GM12878 (cell line): ENCODE data around the gene ANAPC10. TPM values are rescaled to one million over a fixed set of nuclear protein-coding genes. Genes with fewer than 3 reads are reported as not detected.

Experiments
- ATAC-seq: fragments of 200-7000 bp; cut with Tn5 transposase; 3 replicates; pipeline ENCODE4 v1.9.1; 2020; ENCODE audit warnings: mild to moderate bottlenecking, moderate library complexity
- BruUV-seq: library from RNA; stranded (reverse); fragments of 400-500 nt; replicated peaks from 2 replicates; lab custom pipeline; 2021; lab: Mats Ljungman, UMichigan
- CTCF ChIA-PET: fragments of 300-600 bp; sonication (Branson Sonifier 250); formaldehyde crosslinking; extraction: SDS; loops from one replicate; lab custom pipeline; 2021; ENCODE audit warnings: inconsistent platforms; lab: Yijun Ruan, JAX
- POLR2A ChIA-PET: fragments of 350-600 bp; formaldehyde crosslinking; extraction: SDS; loops from one replicate; lab custom pipeline; 2021; ENCODE audit warnings: inconsistent platforms; lab: Charles Lee
- RAD21 ChIA-PET: fragments of 300-600 bp; sonication (Branson Sonifier 250); formaldehyde crosslinking; loops from one replicate; lab custom pipeline; 2023; ENCODE audit warnings: antibody characterized with exemption; ENCODE audit not compliant: unreplicated experiment; lab: Charles Lee
- SMC1A ChIA-PET: fragments of 300-600 bp; sonication (Branson Sonifier 250); formaldehyde crosslinking; loops from one replicate; lab custom pipeline; 2023; ENCODE audit not compliant: unreplicated experiment, uncharacterized antibody; lab: Charles Lee
- DNase-seq: peaks from one replicate; pipeline ENCODE4 v3.0.0-alpha.2; 2011; ENCODE audit warnings: low read depth, low spot score
- FAIRE-seq: peaks from 3 replicates; lab custom pipeline; 2011; peaks lifted over from hg19 to GRCh38; lab: Jason Lieb, UNC
- H2AFZ ChIP-seq: 2 replicates; pipeline ENCODE4 v1.6.0; 2011; ENCODE audit warnings: low read depth, low read length, control low read depth; ENCODE audit not compliant: control insufficient read depth
- H3K27ac ChIP-seq: 2 replicates; pipeline ENCODE4 v1.5.1; 2011; ENCODE audit warnings: control low read depth; ENCODE audit not compliant: control insufficient read depth, insufficient read depth
- H3K27me3 ChIP-seq, 2 experiments: replicated peaks in 1 of 2; 2 replicates each; pipeline versions ENCODE4 v1.6.0 to v1.6.1; 2011; ENCODE audit warnings: low read length in 1 of 2; ENCODE audit not compliant: control insufficient read depth in 2 of 2, insufficient read depth in 2 of 2
- H3K36me3 ChIP-seq, 2 experiments: 2 replicates each; pipeline ENCODE4 v1.5.1; 2011; ENCODE audit warnings: low read length in 1 of 2; ENCODE audit not compliant: control insufficient read depth in 2 of 2, insufficient read depth in 2 of 2
- H3K4me1 ChIP-seq: 2 replicates; pipeline ENCODE4 v1.6.1; 2011; ENCODE audit warnings: mild to moderate bottlenecking, low read length, moderate library complexity, mixed read lengths; ENCODE audit not compliant: control insufficient read depth, insufficient read depth
- H3K4me2 ChIP-seq: 2 replicates; pipeline ENCODE4 v1.6.0; 2011; ENCODE audit warnings: control low read depth; ENCODE audit not compliant: control insufficient read depth, insufficient read depth
- H3K4me3 ChIP-seq: fragments of 200-600 bp; sonication (generic); 2 replicates; pipeline ENCODE4 v1.5.1; 2016
- H3K79me2 ChIP-seq: 2 replicates; pipeline ENCODE4 v1.6.0; 2011; ENCODE audit warnings: low read length; ENCODE audit not compliant: control insufficient read depth, insufficient read depth
- H3K9ac ChIP-seq: 2 replicates; pipeline ENCODE4 v1.8.0; 2011; ENCODE audit warnings: low read length, control low read depth, mixed read lengths; ENCODE audit not compliant: control insufficient read depth, insufficient read depth
- H3K9me3 ChIP-seq: replicated peaks from 3 replicates; pipeline ENCODE4 v1.5.1; 2011; ENCODE audit warnings: mild to moderate bottlenecking, low read length; ENCODE audit not compliant: control insufficient read depth, insufficient read depth
- H4K20me1 ChIP-seq: 2 replicates; pipeline ENCODE4 v1.6.0; 2011; ENCODE audit not compliant: control insufficient read depth, insufficient read depth
- ATF7 ChIP-seq: fragments of 450-650 bp; IDR thresholded peaks from 2 replicates; pipeline ENCODE4 v1.6.1; 2016; ENCODE audit warnings: low read depth, mild to moderate bottlenecking
- BMI1 ChIP-seq: fragments of 450-650 bp; IDR thresholded peaks from 2 replicates; pipeline ENCODE4 v1.6.1; 2016; ENCODE audit warnings: mild to moderate bottlenecking, moderate library complexity, borderline replicate concordance
- CHD2 ChIP-seq: IDR thresholded peaks from 2 replicates; pipeline ENCODE4 v1.6.1; 2011; ENCODE audit warnings: low read depth, low read length, improper control_type of control experiment, borderline replicate concordance
- EP300 ChIP-seq, 2 experiments: fragments of 150-350 bp in 1 of 2; IDR thresholded peaks; 2 replicates each; pipeline ENCODE4 v1.6.1; 2011 to 2012; ENCODE audit warnings: low read depth in 2 of 2, low read length in 2 of 2, borderline replicate concordance in 1 of 2, improper control_type of control experiment in 1 of 2, inconsistent platforms in 1 of 2; ENCODE audit not compliant: control insufficient read depth in 1 of 2
- FOS ChIP-seq: IDR thresholded peaks from 3 replicates; pipeline ENCODE4 v1.6.1; 2011; ENCODE audit warnings: borderline replicate concordance; ENCODE audit not compliant: insufficient read length; ENCODE audit errors: extremely low read depth
- IRF4 ChIP-seq: IDR thresholded peaks from 2 replicates; pipeline ENCODE4 v1.6.1; 2011; ENCODE audit warnings: low read depth, low read length
- NFIC ChIP-seq: IDR thresholded peaks from 2 replicates; pipeline ENCODE4 v1.6.1; 2012; ENCODE audit warnings: low read depth, mild to moderate bottlenecking, inconsistent platforms, low read length, moderate library complexity
- NFYB ChIP-seq: IDR thresholded peaks from 2 replicates; pipeline ENCODE4 v1.6.1; 2011; ENCODE audit warnings: low read depth, mild to moderate bottlenecking, low read length, improper control_type of control experiment, moderate library complexity; ENCODE audit not compliant: insufficient read depth
- RELA ChIP-seq: fragments of 450-650 bp; IDR thresholded peaks from 2 replicates; pipeline ENCODE4 v1.8.0; 2014; ENCODE audit warnings: borderline replicate concordance; ENCODE audit not compliant: partially characterized antibody
- RFX5 ChIP-seq: IDR thresholded peaks from 2 replicates; pipeline ENCODE4 v1.6.1; 2011; ENCODE audit warnings: low read depth, low read length, improper control_type of control experiment
- SMARCA5 ChIP-seq: fragments of 450-650 bp; IDR thresholded peaks from 2 replicates; pipeline ENCODE4 v1.6.1; 2017; ENCODE audit warnings: mild to moderate bottlenecking
- SP1 ChIP-seq: IDR thresholded peaks from one replicate; pipeline ENCODE4 v1.6.1; 2011; ENCODE audit warnings: low read depth, low read length
- STAT3 ChIP-seq: IDR thresholded peaks from 2 replicates; pipeline ENCODE4 v1.6.1; 2011; ENCODE audit warnings: low read depth, low read length, improper control_type of control experiment
- ZZZ3 ChIP-seq: IDR thresholded peaks from 2 replicates; pipeline ENCODE4 v1.6.1; 2011; ENCODE audit warnings: low read depth; ENCODE audit not compliant: control insufficient read depth, insufficient read length
- WGBS: methylation state at CpG from one replicate; pipeline ENCODE4 v1.1.6; 2016; ENCODE audit warnings: low lambda C conversion rate; ENCODE audit not compliant: insufficient replicate concordance, insufficient coverage; ENCODE audit errors: missing lambda C conversion rate; 5-methylcytosine and 5-hydroxymethylcytosine counted together
- in situ Hi-C: fragments of 300-500 bp; cut with MboI; formaldehyde crosslinking; loops from 9 replicates; pipeline ENCODE4 v1.14.3; 2018; ENCODE audit warnings: mixed read lengths
- intact Hi-C: fragments of 100-400 bp; cut with micrococcal nuclease; formaldehyde crosslinking; loops from one replicate; pipeline ENCODE4 v1.14.2; 2022; ENCODE audit not compliant: unreplicated experiment
- polyA plus RNA-seq, 11 experiments: library from polyadenylated mRNA; depleted of rRNA in 4 of 11; unstranded in 6 of 11; stranded (reverse) in 5 of 11; fragments of >200 nt; fragmentation: Nextera tagmentation in 4 of 11; fragmentation: Illumina TruSeq in 1 of 11; extraction: Ambion mirVana in 4 of 11; extraction: Trizol in 1 of 11; gene quantifications; 1 replicate in 1 of 11; 2 replicates in 10 of 11; pipeline versions ENCODE4 v1.2.1 to v1.2.3, GENCODE V29; 2011 to 2016; ENCODE audit warnings: inconsistent platforms in 2 of 11, missing spikeins in 2 of 11, low read depth in 1 of 11
- total RNA-seq, 4 experiments: library from RNA; depleted of rRNA in 3 of 4; stranded (reverse); fragments of >200 nt in 3 of 4; fragmentation: Illumina TruSeq in 1 of 4; extraction: Trizol in 1 of 4; gene quantifications; 2 replicates each; pipeline versions ENCODE4 v1.2.1 to v1.2.3, GENCODE V29; 2013 to 2021
- TF ChIP-seq, protein P1 (sequence below): fragments of 450-650 bp; IDR thresholded peaks from 2 replicates; pipeline ENCODE4 v1.6.1; 2016; ENCODE audit warnings: mild to moderate bottlenecking, moderate library complexity, borderline replicate concordance

Gene ANAPC10
- total and polyA plus RNA-seq, 10 of the 15 experiments (the other 5 are each of a cell fraction or from before 2014, with no cell fraction given): 23.8 to 73.7 (median 48.5) TPM

DNA sequence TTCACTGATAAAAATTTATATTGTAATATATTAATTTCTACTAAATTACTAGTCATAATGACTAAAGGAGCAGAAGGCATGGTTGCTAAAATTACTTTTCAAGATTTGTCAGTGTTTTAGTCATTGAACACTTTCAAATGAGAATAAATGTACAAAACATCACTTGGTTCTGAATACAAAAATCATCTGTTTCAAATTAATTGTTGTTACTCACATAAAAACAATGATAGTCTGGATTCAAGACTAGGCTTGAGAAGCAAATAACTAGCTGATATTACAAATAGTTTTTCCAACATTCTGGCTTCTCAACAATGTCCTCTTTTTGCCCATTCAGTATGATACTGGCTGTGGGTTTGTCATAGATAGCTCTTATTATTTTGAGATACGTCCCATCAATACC is 112.5 kb downstream of the ANAPC10 start:
- intact Hi-C loops (no loop called here), in situ Hi-C loops (no loop called here)
- no peak overlapping the region for H3K4me2 ChIP-seq
- WGBS: 100% methylated on average over 1 of the region's 1 CpG
- H3K9me3 ChIP-seq: no peaks in the 10 kb centered on the region
- H3K4me1 ChIP-seq: no peaks in the 10 kb centered on the region
- DNase-seq (no peak), FAIRE-seq (no peak), ATAC-seq (no peak)
- BruUV-seq: no TSS peak
- H3K79me2 ChIP-seq: no peaks in the 10 kb centered on the region
- RAD21 ChIA-PET: no interaction called here
- no peak overlapping the region for H2AFZ ChIP-seq
- no peaks in the 10 kb centered on the region for H3K27me3 ChIP-seq
- H3K27ac ChIP-seq: no peak overlapping the region
- CTCF ChIA-PET: interaction anchor here (1.2 kb wide), 2 partner anchors 29 to 76 kb away, joined by 3 read pairs; no protein-coding TSS in a partner anchor
- POLR2A ChIA-PET: interaction anchor here (0.6 kb wide), 1 partner anchor 14 kb away, joined by 3 read pairs; no protein-coding TSS in a partner anchor
- H4K20me1 ChIP-seq: no peaks in the 10 kb centered on the region
- no peak for TF ChIP-seq SMARCA5
- TF ChIP-seq SP1: no peak
- no peak for TF ChIP-seq BMI1
- no peaks in the 10 kb centered on the region for H3K36me3 ChIP-seq
- no peak overlapping the region for H3K4me3 ChIP-seq
- SMC1A ChIA-PET: interaction anchor here (0.7 kb wide), 1 partner anchor 18 kb away, joined by 3 read pairs; no protein-coding TSS in a partner anchor
- no peak overlapping the region for H3K9ac ChIP-seq

DNA sequence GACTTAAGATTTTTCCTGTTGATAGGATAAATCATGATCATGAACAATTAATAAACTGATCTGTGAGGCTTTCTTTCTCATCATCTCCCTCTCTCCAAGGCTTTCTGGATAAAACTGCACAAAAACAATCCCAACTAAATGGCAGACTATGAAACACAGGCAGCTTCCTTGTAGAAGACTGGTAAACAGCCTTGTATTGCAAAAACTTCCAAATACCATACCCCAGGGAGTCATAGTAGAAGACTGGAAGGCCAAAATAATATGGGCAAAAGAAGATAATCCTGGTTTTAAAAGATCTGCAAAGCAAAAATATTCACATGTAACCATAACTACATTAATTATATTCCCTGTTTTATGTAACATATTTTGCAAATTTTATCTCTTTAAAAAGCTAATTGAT is 113.0 kb downstream of the ANAPC10 start:
- H3K9ac ChIP-seq: no peak overlapping the region
- ChIA-PET SMC1A (interaction anchor here (0.7 to 1.3 kb wide), 4 partner anchors 7 to 59 kb away, joined by 3 to 4 read pairs (median 3); no protein-coding TSS in a partner anchor), RAD21 (interaction anchor here (0.6 kb wide), 1 partner anchor 95 kb away, joined by 4 read pairs; no protein-coding TSS in a partner anchor), POLR2A (interaction anchor here (0.6 kb wide), 1 partner anchor 14 kb away, joined by 3 read pairs; no protein-coding TSS in a partner anchor), CTCF (interaction anchor here (0.8 to 1.2 kb wide), 2 partner anchors 30 to 76 kb away, joined by 3 read pairs; no protein-coding TSS in a partner anchor)
- no peak for ATAC-seq
- in situ Hi-C loops (no loop called here), intact Hi-C loops (no loop called here)
- no peak for DNase-seq
- no peak for FAIRE-seq
- TF ChIP-seq ZZZ3: no peak
- no peak for TF ChIP-seq STAT3
- TF ChIP-seq IRF4: no peak
- TF ChIP-seq EP300 (IDR thresholded peaks at IDR 0.05; ENCODE audit: borderline replicate concordance in 1 of 2, control insufficient read depth in 1 of 2, low read depth in 2 of 2, low read length in 2 of 2): no peak
- no peak for TF ChIP-seq NFYB
- no peak for TF ChIP-seq ATF7
- no peak for TF ChIP-seq RELA
- no peak for TF ChIP-seq RFX5
- TF ChIP-seq NFIC: no peak
- TF ChIP-seq, protein P1, sequence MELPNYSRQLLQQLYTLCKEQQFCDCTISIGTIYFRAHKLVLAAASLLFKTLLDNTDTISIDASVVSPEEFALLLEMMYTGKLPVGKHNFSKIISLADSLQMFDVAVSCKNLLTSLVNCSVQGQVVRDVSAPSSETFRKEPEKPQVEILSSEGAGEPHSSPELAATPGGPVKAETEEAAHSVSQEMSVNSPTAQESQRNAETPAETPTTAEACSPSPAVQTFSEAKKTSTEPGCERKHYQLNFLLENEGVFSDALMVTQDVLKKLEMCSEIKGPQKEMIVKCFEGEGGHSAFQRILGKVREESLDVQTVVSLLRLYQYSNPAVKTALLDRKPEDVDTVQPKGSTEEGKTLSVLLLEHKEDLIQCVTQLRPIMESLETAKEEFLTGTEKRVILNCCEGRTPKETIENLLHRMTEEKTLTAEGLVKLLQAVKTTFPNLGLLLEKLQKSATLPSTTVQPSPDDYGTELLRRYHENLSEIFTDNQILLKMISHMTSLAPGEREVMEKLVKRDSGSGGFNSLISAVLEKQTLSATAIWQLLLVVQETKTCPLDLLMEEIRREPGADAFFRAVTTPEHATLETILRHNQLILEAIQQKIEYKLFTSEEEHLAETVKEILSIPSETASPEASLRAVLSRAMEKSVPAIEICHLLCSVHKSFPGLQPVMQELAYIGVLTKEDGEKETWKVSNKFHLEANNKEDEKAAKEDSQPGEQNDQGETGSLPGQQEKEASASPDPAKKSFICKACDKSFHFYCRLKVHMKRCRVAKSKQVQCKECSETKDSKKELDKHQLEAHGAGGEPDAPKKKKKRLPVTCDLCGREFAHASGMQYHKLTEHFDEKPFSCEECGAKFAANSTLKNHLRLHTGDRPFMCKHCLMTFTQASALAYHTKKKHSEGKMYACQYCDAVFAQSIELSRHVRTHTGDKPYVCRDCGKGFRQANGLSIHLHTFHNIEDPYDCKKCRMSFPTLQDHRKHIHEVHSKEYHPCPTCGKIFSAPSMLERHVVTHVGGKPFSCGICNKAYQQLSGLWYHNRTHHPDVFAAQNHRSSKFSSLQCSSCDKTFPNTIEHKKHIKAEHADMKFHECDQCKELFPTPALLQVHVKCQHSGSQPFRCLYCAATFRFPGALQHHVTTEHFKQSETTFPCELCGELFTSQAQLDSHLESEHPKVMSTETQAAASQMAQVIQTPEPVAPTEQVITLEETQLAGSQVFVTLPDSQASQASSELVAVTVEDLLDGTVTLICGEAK: no peak
- TF ChIP-seq FOS: no peak
- TF ChIP-seq CHD2: no peak
- no peaks in the 10 kb centered on the region for H3K36me3 ChIP-seq
- no peak overlapping the region for H3K4me2 ChIP-seq
- H4K20me1 ChIP-seq: no peaks in the 10 kb centered on the region
- no peaks in the 10 kb centered on the region for H3K27me3 ChIP-seq
- H3K4me1 ChIP-seq: no peaks in the 10 kb centered on the region
- no peak overlapping the region for H3K27ac ChIP-seq
- no TSS peak for BruUV-seq
- no peaks in the 10 kb centered on the region for H3K9me3 ChIP-seq
- H3K4me3 ChIP-seq: no peak overlapping the region
- H2AFZ ChIP-seq: no peak overlapping the region
- H3K79me2 ChIP-seq: no peaks in the 10 kb centered on the region
